Karpas-422 (cell line): ENCODE measurements around the gene PCDHGB6. TPM values are rescaled to one million over a fixed set of nuclear protein-coding genes. Genes with fewer than 3 reads are reported as not detected.
A peak's percentile ranks its signal among the peaks of the same experiment; 100 is the strongest.
"Not testable (repeated sequence)": the region's sequence is repeated elsewhere in the genome, so short reads cannot be mapped to it uniquely, and the experiment has no call there.

Source experiments
- DNase-seq: peaks from one replicate; pipeline ENCODE4 v3.0.0-alpha.2; 2015
- H2AFZ ChIP-seq: fragments of 200-600 bp; sonication (generic); 2 replicates; pipeline ENCODE4 v1.6.1; 2014; ENCODE audit warnings: antibody characterized with exemption, low read length, mixed read lengths
- H3K27ac ChIP-seq: fragments of 200-600 bp; sonication (generic); 2 replicates; pipeline ENCODE4 v1.5.1; 2014; ENCODE audit warnings: mild to moderate bottlenecking, low read length, moderate library complexity
- H3K27me3 ChIP-seq: fragments of 200-600 bp; sonication (generic); 2 replicates; pipeline ENCODE4 v1.6.1; 2014; ENCODE audit warnings: low read length, mixed read lengths
- H3K36me3 ChIP-seq: fragments of 200-600 bp; sonication (generic); 2 replicates; pipeline ENCODE4 v1.6.1; 2014; ENCODE audit warnings: low read length, mixed read lengths; ENCODE audit not compliant: insufficient read depth
- H3K4me1 ChIP-seq: fragments of 200-600 bp; sonication (generic); 2 replicates; pipeline ENCODE4 v1.6.1; 2014; ENCODE audit warnings: mild to moderate bottlenecking, low read length, mixed read lengths
- H3K4me2 ChIP-seq: fragments of 200-600 bp; sonication (generic); 2 replicates; pipeline ENCODE4 v1.6.1; 2014; ENCODE audit warnings: low read length, low read depth, mild to moderate bottlenecking; ENCODE audit not compliant: poor library complexity, severe bottlenecking
- H3K4me3 ChIP-seq: fragments of 200-600 bp; sonication (generic); 2 replicates; pipeline ENCODE4 v1.5.1; 2014; ENCODE audit warnings: mild to moderate bottlenecking, antibody characterized with exemption, low read length, mixed read lengths
- H3K79me2 ChIP-seq: fragments of 200-600 bp; sonication (generic); 2 replicates; pipeline ENCODE4 v1.6.1; 2014; ENCODE audit warnings: mild to moderate bottlenecking, low read length, mixed read lengths
- H3K9ac ChIP-seq: fragments of 200-600 bp; sonication (generic); 2 replicates; pipeline ENCODE4 v1.6.0; 2014; ENCODE audit warnings: low read length
- H3K9me2 ChIP-seq: fragments of 200-600 bp; sonication (generic), shearing (Covaris generic); replicated peaks from 2 replicates; pipeline ENCODE4 v1.6.0; 2014; ENCODE audit warnings: mild to moderate bottlenecking, low read length, moderate library complexity; ENCODE audit not compliant: insufficient read depth
- H3K9me3 ChIP-seq: fragments of 300-700, 200-600 bp; sonication (generic); 2 replicates; pipeline ENCODE4 v1.6.1; 2014; ENCODE audit warnings: low read length, mixed read lengths
- H4K20me1 ChIP-seq: fragments of 200-600 bp; sonication (generic); 2 replicates; pipeline ENCODE4 v1.6.1; 2014; ENCODE audit warnings: mild to moderate bottlenecking, antibody characterized with exemption, low read length, low read depth; ENCODE audit not compliant: insufficient read depth
- total RNA-seq: library from RNA; depleted of rRNA; stranded (reverse); fragments of >200 nt; shearing (Covaris generic); gene quantifications from 2 replicates; pipeline ENCODE4 v1.2.3, GENCODE V29; 2014; ENCODE audit warnings: low replicate concordance

The PCDHGB6 gene
- total RNA-seq, 1 experiment from 2014 or later: 5.5 TPM

DNA sequence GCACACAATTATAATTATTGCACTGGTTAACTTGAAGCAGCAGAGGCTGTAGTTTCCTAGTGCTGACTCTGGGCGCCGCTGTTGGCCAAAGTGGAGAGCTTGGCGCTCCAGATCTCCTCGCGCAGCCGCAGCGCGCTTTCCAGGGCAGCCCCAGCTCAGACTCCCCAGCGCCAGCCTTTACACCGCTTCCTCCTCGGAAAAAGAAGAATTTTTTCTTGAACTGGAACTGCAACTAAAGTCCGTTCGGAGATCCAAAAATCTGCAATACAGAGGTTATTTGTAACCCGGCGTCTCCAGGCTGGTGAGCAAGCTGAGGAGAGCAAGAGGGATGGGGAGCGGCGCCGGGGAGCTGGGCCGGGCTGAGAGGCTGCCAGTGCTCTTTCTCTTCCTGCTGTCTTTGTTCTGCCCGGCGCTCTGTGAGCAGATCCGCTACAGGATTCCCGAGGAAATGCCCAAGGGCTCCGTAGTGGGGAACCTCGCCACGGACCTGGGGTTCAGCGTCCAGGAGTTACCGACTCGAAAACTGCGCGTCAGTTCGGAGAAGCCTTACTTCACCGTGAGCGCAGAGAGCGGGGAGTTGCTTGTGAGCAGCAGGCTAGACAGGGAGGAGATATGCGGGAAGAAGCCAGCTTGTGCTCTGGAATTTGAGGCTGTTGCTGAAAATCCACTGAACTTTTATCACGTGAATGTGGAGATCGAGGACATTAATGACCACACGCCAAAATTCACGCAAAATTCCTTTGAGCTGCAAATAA, 20.1 kb upstream of the PCDHGB6 start, which contains the start of gene PCDHGB4:
PCDHGB4 (plus strand) TSS at position 142 of the 755 bp plus-strand sequence; CDS start at position 329, 187 bp downstream.
- not testable (repeated sequence) for H4K20me1 ChIP-seq, H3K27ac ChIP-seq, H3K4me2 ChIP-seq, H3K27me3 ChIP-seq, H3K9ac ChIP-seq, H3K4me3 ChIP-seq, H2AFZ ChIP-seq, H3K4me1 ChIP-seq, H3K9me2 ChIP-seq, DNase-seq
- Histone ChIP-seq H3K9me3 (peaks cover 26% of the 10 kb centered on the region), H3K79me2 (peaks cover 12% of the 10 kb centered on the region; the same call in 1 of the 2 replicates), H3K36me3 (peaks cover 47% of the 10 kb centered on the region)

DNA sequence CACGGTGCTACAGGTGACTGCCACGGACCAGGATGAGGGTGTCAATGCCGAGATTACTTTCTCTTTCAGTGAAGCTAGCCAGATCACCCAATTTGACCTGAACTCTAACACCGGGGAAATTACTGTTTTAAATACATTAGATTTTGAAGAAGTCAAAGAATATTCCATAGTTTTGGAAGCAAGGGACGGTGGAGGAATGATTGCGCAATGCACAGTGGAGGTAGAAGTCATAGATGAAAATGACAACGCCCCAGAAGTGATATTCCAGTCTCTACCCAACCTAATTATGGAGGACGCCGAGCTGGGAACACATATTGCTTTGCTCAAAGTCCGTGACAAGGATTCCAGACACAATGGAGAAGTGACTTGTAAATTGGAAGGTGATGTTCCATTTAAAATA, 19.2 kb upstream of the PCDHGB6 start:
- no peaks in the 10 kb centered on the region for H3K9me2 ChIP-seq
- no peak overlapping the region for H3K9ac ChIP-seq
- peaks cover 9% of the 10 kb centered on the region; the same call in 1 of the 2 replicates for H3K79me2 ChIP-seq
- no peaks in the 10 kb centered on the region for H3K27me3 ChIP-seq
- H3K4me2 ChIP-seq: no peak overlapping the region
- no peaks in the 10 kb centered on the region for H3K4me1 ChIP-seq
- H3K4me3 ChIP-seq: no peak overlapping the region
- DNase-seq: no peak
- H3K9me3 ChIP-seq: peaks cover 24% of the 10 kb centered on the region
- H3K36me3 ChIP-seq: peaks cover 41% of the 10 kb centered on the region
- H3K27ac ChIP-seq: no peak overlapping the region
- H4K20me1 ChIP-seq: no peaks in the 10 kb centered on the region
- H2AFZ ChIP-seq: no peak overlapping the region

- H3K36me3 ChIP-seq: peaks cover 40% of the 10 kb centered on the region
- H3K27ac ChIP-seq: no peak overlapping the region
- no peaks in the 10 kb centered on the region for H4K20me1 ChIP-seq
- H3K4me1 ChIP-seq: no peaks in the 10 kb centered on the region
- no peak overlapping the region for H3K9ac ChIP-seq
- H3K9me3 ChIP-seq: peaks cover 23% of the 10 kb centered on the region
- H2AFZ ChIP-seq: no peak overlapping the region
- H3K4me3 ChIP-seq: no peak overlapping the region
- peaks cover 8% of the 10 kb centered on the region; the same call in 1 of the 2 replicates for H3K79me2 ChIP-seq
- no peaks in the 10 kb centered on the region for H3K27me3 ChIP-seq
- DNase-seq: no peak
- H3K4me2 ChIP-seq: no peak overlapping the region
- H3K9me2 ChIP-seq: no peaks in the 10 kb centered on the region
Measured at GRCh38 chr5:141389153-141390042, 18.4 kb upstream of the PCDHGB6 start.

DNA sequence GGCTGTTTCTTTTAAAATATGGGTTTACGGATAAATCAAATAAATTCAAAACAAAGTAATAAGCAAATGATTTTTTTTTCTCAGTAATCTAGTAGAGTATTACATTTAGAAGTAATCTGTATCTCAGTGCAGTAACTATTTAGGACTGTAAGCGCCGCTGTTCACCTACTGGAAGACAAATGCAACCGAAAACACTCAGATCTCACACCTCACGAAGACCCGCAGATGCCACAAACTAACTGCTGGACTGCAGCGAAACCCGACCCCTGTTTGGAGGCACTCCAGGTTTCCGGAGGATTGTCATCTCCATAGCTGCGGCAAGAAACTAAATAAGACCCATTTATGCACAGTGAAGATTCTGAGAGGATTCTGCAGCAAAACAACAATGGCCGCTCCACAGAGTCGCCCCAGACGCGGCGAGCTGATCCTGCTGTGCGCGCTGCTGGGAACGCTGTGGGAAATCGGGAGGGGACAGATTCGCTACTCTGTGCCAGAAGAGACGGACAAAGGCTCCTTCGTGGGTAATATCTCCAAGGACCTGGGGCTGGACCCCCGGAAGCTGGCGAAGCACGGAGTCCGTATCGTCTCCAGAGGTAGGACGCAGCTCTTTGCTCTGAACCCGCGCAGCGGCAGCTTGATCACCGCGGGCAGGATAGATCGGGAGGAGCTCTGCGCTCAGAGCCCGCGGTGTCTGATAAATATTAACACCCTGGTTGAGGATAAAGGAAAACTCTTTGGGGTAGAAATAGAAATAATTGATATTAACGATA, 15.2 kb upstream of the PCDHGB6 start, which contains the start of gene PCDHGA8:
PCDHGA8 (plus strand) TSS at position 205 of the 770 bp plus-strand sequence; CDS start at position 386, 181 bp downstream.
- no peaks in the 10 kb centered on the region for H3K27me3 ChIP-seq
- H3K4me3 ChIP-seq: no peak within 1 kb of the TSS
- no peak within 1 kb of the TSS for H2AFZ ChIP-seq
- H3K4me1 ChIP-seq: no peaks in the 10 kb centered on the region
- no peak for DNase-seq
- no peaks in the 10 kb centered on the region for H3K79me2 ChIP-seq
- no peak within 1 kb of the TSS for H3K4me2 ChIP-seq
- peaks cover 19% of the 10 kb centered on the region for H3K9me3 ChIP-seq
- no peak within 1 kb of the TSS for H3K9ac ChIP-seq
- no peaks in the 10 kb centered on the region for H4K20me1 ChIP-seq
- H3K27ac ChIP-seq: no peak within 1 kb of the TSS
- no peaks in the 10 kb centered on the region for H3K9me2 ChIP-seq
- peaks cover 27% of the 10 kb centered on the region; the same call in 1 of the 2 replicates for H3K36me3 ChIP-seq

DNA sequence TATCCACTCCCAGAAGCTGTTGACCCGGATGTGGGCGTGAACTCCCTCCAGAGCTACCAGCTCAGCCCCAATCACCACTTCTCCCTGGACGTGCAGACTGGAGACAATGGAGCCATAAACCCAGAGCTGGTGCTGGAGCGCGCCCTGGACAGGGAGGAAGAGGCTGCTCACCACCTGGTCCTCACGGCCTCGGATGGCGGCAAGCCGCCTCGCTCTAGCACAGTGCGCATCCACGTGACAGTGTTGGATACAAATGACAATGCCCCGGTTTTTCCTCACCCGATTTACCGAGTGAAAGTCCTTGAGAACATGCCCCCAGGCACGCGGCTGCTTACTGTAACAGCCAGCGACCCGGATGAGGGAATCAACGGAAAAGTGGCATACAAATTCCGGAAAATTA, 14.6 kb upstream of the PCDHGB6 start:
- Histone ChIP-seq H4K20me1 (no peaks in the 10 kb centered on the region), H3K9me3 (peaks cover 19% of the 10 kb centered on the region), H3K36me3 (peaks cover 27% of the 10 kb centered on the region; the same call in 1 of the 2 replicates), H3K27ac (no peak overlapping the region), H3K9ac (no peak overlapping the region), H3K79me2 (no peaks in the 10 kb centered on the region), H3K27me3 (no peaks in the 10 kb centered on the region), H3K4me2 (no peak overlapping the region), H3K4me3 (no peak overlapping the region), H3K9me2 (no peaks in the 10 kb centered on the region), H3K4me1 (no peaks in the 10 kb centered on the region), H2AFZ (no peak overlapping the region)
- DNase-seq: no peak

- Histone ChIP-seq H3K9me3 (peaks cover 23% of the 10 kb centered on the region), H3K36me3 (peaks cover 37% of the 10 kb centered on the region)
- DNase-seq, H4K20me1 ChIP-seq, H2AFZ ChIP-seq, H3K4me3 ChIP-seq, H3K9ac ChIP-seq, H3K9me2 ChIP-seq, H3K27ac ChIP-seq, H3K4me2 ChIP-seq, H3K27me3 ChIP-seq, H3K79me2 ChIP-seq, H3K4me1 ChIP-seq: not testable (repeated sequence)
Measured at GRCh38 chr5:141394401-141395187, 13.2 kb upstream of the PCDHGB6 start.

DNA sequence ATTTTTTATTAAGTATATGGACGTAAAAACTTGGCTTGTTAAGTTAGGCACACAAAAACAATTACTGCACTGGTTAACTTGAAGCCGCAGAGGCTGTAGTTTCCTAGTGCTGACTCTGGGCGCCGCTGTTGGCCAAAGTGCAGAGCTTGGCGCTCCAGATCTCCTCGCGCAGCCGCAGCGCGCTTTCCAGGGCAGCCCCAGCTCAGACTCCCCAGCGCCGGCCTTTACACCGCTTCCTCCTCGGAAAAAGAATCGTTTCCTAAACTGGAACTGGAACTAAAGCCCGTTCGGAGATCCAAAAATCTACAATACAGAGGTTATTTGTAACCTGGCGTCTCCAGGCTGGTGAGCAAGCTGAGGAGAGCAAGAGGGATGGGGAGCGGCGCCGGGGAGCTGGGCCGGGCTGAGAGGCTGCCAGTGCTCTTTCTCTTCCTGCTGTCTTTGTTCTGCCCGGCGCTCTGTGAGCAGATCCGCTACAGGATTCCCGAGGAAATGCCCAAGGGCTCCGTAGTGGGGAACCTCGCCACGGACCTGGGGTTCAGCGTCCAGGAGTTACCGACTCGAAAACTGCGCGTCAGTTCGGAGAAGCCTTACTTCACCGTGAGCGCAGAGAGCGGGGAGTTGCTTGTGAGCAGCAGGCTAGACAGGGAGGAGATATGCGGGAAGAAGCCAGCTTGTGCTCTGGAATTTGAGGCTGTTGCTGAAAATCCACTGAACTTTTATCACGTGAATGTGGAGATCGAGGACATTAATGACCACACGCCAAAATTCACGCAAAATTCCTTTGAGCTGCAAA, 9.9 kb upstream of the PCDHGB6 start, which contains the start of gene PCDHGB5:
PCDHGB5 (plus strand) TSS at position 192 of the 796 bp plus-strand sequence; CDS start at position 373, 181 bp downstream.
- peak; percentile 78 for DNase-seq
- H3K9me2 ChIP-seq, H3K4me1 ChIP-seq, H4K20me1 ChIP-seq, H3K27me3 ChIP-seq, H3K27ac ChIP-seq, H2AFZ ChIP-seq: not testable (repeated sequence)
- peak within 1 kb of the TSS; percentile 17 for H3K4me2 ChIP-seq
- peak within 1 kb of the TSS; percentile 49 for H3K9ac ChIP-seq
- H3K9me3 ChIP-seq: peaks cover 21% of the 10 kb centered on the region
- peaks cover 29% of the 10 kb centered on the region for H3K36me3 ChIP-seq
- H3K4me3 ChIP-seq: peak within 1 kb of the TSS; percentile 51; the same call in 1 of the 2 replicates
- H3K79me2 ChIP-seq: peaks cover 22% of the 10 kb centered on the region
